Endothelial cell (in vitro differentiated cells): ENCODE measurements around the gene TSTD1. TPM values are rescaled to one million over a fixed set of nuclear protein-coding genes. Genes with fewer than 3 reads are reported as not detected.
"Not testable (repeated sequence)": the region's sequence is repeated elsewhere in the genome, so short reads cannot be mapped to it uniquely, and the experiment has no call there.

Source experiments
- DNase-seq: peaks from one replicate; pipeline ENCODE4 v3.0.0; 2021; ENCODE audit warnings: low spot score
- H3K27ac Mint-ChIP-seq: one replicate; pipeline ENCODE4 v1.8.0; 2021; ENCODE audit warnings: mixed read lengths, inconsistent platforms; ENCODE audit not compliant: unreplicated experiment
- H3K27me3 Mint-ChIP-seq: one replicate; pipeline ENCODE4 v1.8.0; 2021; ENCODE audit warnings: mild to moderate bottlenecking, moderate library complexity, mixed read lengths, inconsistent platforms; ENCODE audit not compliant: unreplicated experiment
- H3K36me3 Mint-ChIP-seq: one replicate; pipeline ENCODE4 v1.8.0; 2021; ENCODE audit warnings: mild to moderate bottlenecking, low read depth, mixed read lengths, inconsistent platforms; ENCODE audit not compliant: unreplicated experiment
- H3K4me1 Mint-ChIP-seq: one replicate; pipeline ENCODE4 v1.8.0; 2021; ENCODE audit warnings: mild to moderate bottlenecking, mixed read lengths, inconsistent platforms; ENCODE audit not compliant: unreplicated experiment
- H3K4me3 Mint-ChIP-seq: one replicate; pipeline ENCODE4 v1.8.0; 2021; ENCODE audit warnings: mild to moderate bottlenecking, mixed read lengths, inconsistent platforms; ENCODE audit not compliant: unreplicated experiment
- H3K9me3 Mint-ChIP-seq: one replicate; pipeline ENCODE4 v1.8.0; 2021; ENCODE audit warnings: mixed read lengths, inconsistent platforms; ENCODE audit not compliant: unreplicated experiment
- total RNA-seq: library from RNA; stranded (reverse); fragmentation: NEBNext Ultra II Directional; extraction: Animal tissue kit (Norgen Biotek cat#: 25700); gene quantifications from one replicate; pipeline ENCODE4 v1.2.1, GENCODE V29; 2021; ENCODE audit not compliant: unreplicated experiment
- TF ChIP-seq, protein P1 (sequence below): fragments of 200-600 bp; sonication (generic); IDR thresholded peaks from one replicate; pipeline ENCODE4 v1.5.0; 2021; ENCODE audit warnings: antibody characterized with exemption; ENCODE audit not compliant: unreplicated experiment

Gene TSTD1
- total RNA-seq, 1 donor from 2014 or later: 14.2 TPM

DNA sequence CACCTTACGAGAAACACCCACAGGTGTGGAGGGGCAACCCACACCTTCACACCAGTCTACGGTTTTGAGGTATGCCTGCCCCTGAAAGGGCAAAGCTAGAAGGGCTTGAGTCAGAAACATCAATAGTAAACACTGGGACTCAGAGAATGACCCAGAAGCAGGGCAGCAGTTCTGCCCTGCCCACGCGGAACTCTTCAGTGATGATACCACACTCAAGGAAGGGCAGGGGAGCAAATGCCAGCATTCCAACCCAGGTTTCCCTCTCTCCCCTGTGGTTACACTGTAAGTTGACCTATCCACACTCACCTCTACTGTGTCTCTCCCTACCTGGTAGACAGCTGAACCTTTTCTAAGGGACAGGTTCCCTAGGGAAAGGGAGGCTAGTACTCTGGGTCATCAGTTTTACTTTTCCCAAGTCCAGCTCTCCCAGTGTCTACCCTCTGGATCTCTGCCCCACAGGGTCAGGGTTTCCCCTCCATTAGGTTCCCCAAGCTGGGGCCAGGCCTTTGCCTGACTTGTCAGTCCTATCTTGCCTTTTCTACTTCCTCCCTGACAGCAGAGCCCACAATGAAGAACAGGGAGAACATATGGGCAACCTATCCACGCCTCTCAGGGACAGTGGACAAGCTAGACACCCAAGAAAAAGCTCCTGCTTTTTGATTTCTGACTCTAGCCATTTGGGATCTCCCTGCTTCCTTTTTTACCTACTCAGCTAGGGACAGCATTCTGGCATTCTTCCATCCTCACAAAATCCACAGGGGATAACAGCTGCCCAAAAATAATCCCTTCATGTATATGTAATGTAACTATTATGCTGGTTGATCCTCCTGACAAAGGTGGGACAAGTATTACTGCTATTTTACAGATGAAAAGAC lies 20.8 kb downstream of the TSTD1 start:
- TF ChIP-seq, protein P1, sequence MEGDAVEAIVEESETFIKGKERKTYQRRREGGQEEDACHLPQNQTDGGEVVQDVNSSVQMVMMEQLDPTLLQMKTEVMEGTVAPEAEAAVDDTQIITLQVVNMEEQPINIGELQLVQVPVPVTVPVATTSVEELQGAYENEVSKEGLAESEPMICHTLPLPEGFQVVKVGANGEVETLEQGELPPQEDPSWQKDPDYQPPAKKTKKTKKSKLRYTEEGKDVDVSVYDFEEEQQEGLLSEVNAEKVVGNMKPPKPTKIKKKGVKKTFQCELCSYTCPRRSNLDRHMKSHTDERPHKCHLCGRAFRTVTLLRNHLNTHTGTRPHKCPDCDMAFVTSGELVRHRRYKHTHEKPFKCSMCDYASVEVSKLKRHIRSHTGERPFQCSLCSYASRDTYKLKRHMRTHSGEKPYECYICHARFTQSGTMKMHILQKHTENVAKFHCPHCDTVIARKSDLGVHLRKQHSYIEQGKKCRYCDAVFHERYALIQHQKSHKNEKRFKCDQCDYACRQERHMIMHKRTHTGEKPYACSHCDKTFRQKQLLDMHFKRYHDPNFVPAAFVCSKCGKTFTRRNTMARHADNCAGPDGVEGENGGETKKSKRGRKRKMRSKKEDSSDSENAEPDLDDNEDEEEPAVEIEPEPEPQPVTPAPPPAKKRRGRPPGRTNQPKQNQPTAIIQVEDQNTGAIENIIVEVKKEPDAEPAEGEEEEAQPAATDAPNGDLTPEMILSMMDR: no peak
- peak overlapping the region; percentile 99 for H3K27ac Mint-ChIP-seq
- H3K4me1 Mint-ChIP-seq: peaks cover 62% of the 10 kb centered on the region
- H3K27me3 Mint-ChIP-seq: peaks cover 17% of the 10 kb centered on the region
- peaks cover 37% of the 10 kb centered on the region for H3K36me3 Mint-ChIP-seq
- no peaks in the 10 kb centered on the region for H3K9me3 Mint-ChIP-seq
- H3K4me3 Mint-ChIP-seq: peak overlapping the region; percentile 99
- DNase-seq: no peak

DNA sequence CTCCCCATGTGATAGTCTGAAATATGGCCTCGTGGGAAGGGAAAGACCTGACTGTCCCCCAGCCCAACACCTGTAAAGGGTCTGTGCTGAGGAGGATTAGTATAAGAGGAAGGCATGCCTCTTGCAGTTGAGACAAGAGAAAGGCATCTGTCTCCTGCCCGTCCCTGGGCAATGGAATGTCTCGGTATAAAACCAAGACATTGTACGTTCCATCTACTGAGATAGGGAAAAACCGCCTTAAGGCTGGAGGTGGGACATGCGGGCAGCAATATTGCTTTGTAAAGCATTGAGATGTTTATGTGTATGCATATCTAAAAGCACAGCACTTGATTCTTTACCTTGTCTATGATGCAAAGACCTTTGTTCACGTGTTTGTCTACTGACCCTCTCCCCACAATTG lies 21.6 kb downstream of the TSTD1 start:
- Mint-ChIP-seq H3K36me3 (peaks cover 37% of the 10 kb centered on the region), H3K27ac (peak overlapping the region; percentile 98), H3K4me3 (peak overlapping the region; percentile 99), H3K4me1 (peaks cover 65% of the 10 kb centered on the region), H3K27me3 (peaks cover 17% of the 10 kb centered on the region)
- not testable (repeated sequence) for DNase-seq, H3K9me3 Mint-ChIP-seq

GRCh38 chr1:161016683-161017082 lies 22.1 kb downstream of the TSTD1 start:
- H3K9me3 Mint-ChIP-seq, DNase-seq: not testable (repeated sequence)
- Mint-ChIP-seq H3K36me3 (peaks cover 42% of the 10 kb centered on the region), H3K4me1 (peaks cover 68% of the 10 kb centered on the region), H3K27me3 (peaks cover 17% of the 10 kb centered on the region), H3K27ac (peak overlapping the region; percentile 98), H3K4me3 (peak overlapping the region; percentile 84)

GRCh38 chr1:161013488-161014230 lies 25.1 kb downstream of the TSTD1 start:
- H3K4me1 Mint-ChIP-seq: peaks cover 56% of the 10 kb centered on the region
- TF ChIP-seq, protein P1: no peak
- H3K9me3 Mint-ChIP-seq: no peaks in the 10 kb centered on the region
- peak overlapping the region; percentile 82 for H3K4me3 Mint-ChIP-seq
- H3K36me3 Mint-ChIP-seq: peaks cover 33% of the 10 kb centered on the region
- H3K27me3 Mint-ChIP-seq: peaks cover 4% of the 10 kb centered on the region
- peak overlapping the region; percentile 100 for H3K27ac Mint-ChIP-seq
- DNase-seq: peak; percentile 79

DNA sequence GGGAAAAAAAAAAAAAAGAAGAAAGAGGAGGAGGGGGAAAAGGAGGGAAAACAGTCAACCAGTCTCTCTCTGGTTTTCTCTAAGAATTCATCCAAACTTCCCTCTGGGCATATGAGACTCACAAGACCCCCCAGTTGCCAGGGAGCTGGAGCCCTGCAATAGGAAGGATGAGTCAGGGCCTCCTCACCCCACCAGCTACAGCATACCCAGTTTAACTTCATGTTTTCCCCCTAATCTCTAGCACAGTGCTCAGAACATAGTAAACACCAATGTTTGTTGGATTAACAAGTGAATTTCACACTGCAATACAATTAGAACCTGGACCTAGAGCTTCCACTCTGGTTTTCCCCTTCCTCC lies 25.7 kb downstream of the TSTD1 start:
- no peaks in the 10 kb centered on the region for H3K9me3 Mint-ChIP-seq

More for the DNA sequence above, 25.7 kb downstream of the TSTD1 start:
- Mint-ChIP-seq H3K27me3 (peaks cover 4% of the 10 kb centered on the region), H3K4me1 (peaks cover 52% of the 10 kb centered on the region), H3K36me3 (peaks cover 33% of the 10 kb centered on the region), H3K27ac (peak overlapping the region; percentile 100), H3K4me3 (peak overlapping the region; percentile 82)
- TF ChIP-seq, protein P1: no peak
- no peak for DNase-seq
